Tibial nerve (tissue), 4 donors: ENCODE results near the gene MSX1. TPM values are rescaled to one million over a fixed set of nuclear protein-coding genes. Genes with fewer than 3 reads are reported as not detected.

Experiments
- DNase-seq, 2 donors: peaks; one replicate each; pipeline ENCODE4 v3.0.0-alpha.2; 2019; ENCODE audit warnings: low spot score in 2 of 2
- H3K27ac ChIP-seq, 4 donors: fragments of 200-600 bp; sonication (generic) in 3 of 4; one replicate each; pipeline ENCODE4 v1.5.1; 2017 to 2019; ENCODE audit warnings: mild to moderate bottlenecking in 1 of 4
- H3K27me3 ChIP-seq, 2 donors: fragments of 200-600 bp; sonication (generic) in 1 of 2; one replicate each; pipeline versions ENCODE4 v1.5.1 to v1.6.0; 2017 to 2019
- H3K36me3 ChIP-seq, 3 donors: fragments of 200-600 bp; sonication (generic); one replicate each; pipeline ENCODE4 v1.5.1; 2018 to 2019
- H3K4me1 ChIP-seq, 4 donors: fragments of 200-600 bp; sonication (generic) in 3 of 4; one replicate each; pipeline ENCODE4 v1.5.1; 2017 to 2019
- H3K4me3 ChIP-seq, 4 donors: fragments of 200-600 bp; sonication (generic) in 3 of 4; one replicate each; pipeline ENCODE4 v1.5.1; 2017 to 2019; ENCODE audit warnings: mild to moderate bottlenecking in 1 of 4, moderate library complexity in 1 of 4
- H3K9me3 ChIP-seq, 4 donors: fragments of 200-600 bp; sonication (generic) in 3 of 4; one replicate each; pipeline ENCODE4 v1.5.1; 2017 to 2019
- CTCF ChIP-seq, 5 experiments: fragments of 200-600 bp in 3 of 5; fragments of 450-650 bp in 2 of 5; sonication (generic) in 3 of 5; IDR thresholded peaks; one replicate each; pipeline ENCODE4 v1.5.1; 2016 to 2019; ENCODE audit warnings: antibody characterized with exemption in 5 of 5, mild to moderate bottlenecking in 3 of 5, moderate library complexity in 2 of 5
- EP300 ChIP-seq, 2 donors: sonication (generic); formaldehyde crosslinking; IDR thresholded peaks; one replicate each; pipeline ENCODE4 v1.6.1; 2017; ENCODE audit warnings: antibody characterized with exemption in 2 of 2, mild to moderate bottlenecking in 1 of 2
- POLR2A ChIP-seq, 2 donors: fragments of 450-650 bp; IDR thresholded peaks; one replicate each; pipeline ENCODE4 v1.6.1; 2017; ENCODE audit warnings: antibody characterized with exemption in 2 of 2, mild to moderate bottlenecking in 2 of 2, moderate library complexity in 2 of 2
- WGBS, 2 donors: methylation state at CpG; one replicate each; pipeline ENCODE4 v1.1.5; 2018; 5-methylcytosine and 5-hydroxymethylcytosine counted together
- total RNA-seq, 4 donors: library from RNA; depleted of rRNA; stranded (reverse); fragments of >200 nt; gene quantifications; one replicate each; pipeline ENCODE4 v1.1.0, GENCODE V29; 2016

MSX1 gene
- total RNA-seq, 4 donors from 2014 or later = 9.4 to 42.3 (median 21.7) TPM

DNA sequence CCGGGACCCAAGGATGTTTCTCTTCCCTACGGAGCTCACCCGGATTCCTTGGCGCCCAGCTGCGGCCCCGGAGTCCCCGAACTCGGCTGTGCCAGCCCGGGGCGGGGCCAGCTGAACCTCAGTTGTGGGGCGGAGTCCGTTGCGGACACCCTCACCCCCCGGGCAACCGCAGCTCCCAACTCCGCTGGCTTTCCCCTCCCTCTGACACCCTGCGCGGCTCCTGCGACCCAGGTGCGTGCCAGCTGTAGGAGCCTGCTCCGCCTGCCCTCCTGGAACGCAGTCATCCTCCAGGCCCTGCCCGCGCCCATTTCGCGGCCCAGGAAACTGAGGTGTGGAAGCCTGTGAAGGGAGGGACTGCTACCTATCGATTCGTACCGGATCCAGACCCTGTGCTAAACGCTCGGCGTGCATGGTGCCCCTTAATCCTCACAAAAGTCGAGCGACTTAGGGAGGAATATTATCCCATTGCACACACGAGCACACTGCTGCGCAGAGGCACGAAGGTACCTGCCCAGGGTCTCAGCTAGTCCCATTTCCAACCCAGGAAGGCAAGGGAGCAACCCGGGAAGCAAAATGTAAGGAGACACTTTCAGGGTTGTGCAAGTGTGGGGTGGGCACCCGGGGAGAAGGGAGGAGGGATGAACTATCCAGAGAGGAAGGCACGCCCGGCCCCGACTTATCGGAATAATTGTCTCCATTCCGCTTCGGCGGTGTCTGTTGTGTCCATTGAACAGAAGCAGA lies 12.3 kb downstream of the MSX1 start:
- H3K9me3 ChIP-seq = no peaks in the 10 kb centered on the region
- H3K27me3 ChIP-seq = peaks cover 0 to 100% of the 10 kb centered on the region in 2 donors
- H3K4me3 ChIP-seq = no peak overlapping the region
- no peak for DNase-seq
- H3K4me1 ChIP-seq = peaks cover 0 to 60% (median 3%) of the 10 kb centered on the region in 4 donors
- H3K36me3 ChIP-seq = no peaks in the 10 kb centered on the region
- no peak for TF ChIP-seq POLR2A (IDR thresholded peaks at IDR 0.05)
- no peak for TF ChIP-seq EP300 (IDR thresholded peaks at IDR 0.05)
- no peak for TF ChIP-seq CTCF (IDR thresholded peaks at IDR 0.05)
- no peak overlapping the region for H3K27ac ChIP-seq
- 6 to 9% methylated on average over 22 to 32 of the region's 46 CpGs for WGBS, 2 donors

DNA sequence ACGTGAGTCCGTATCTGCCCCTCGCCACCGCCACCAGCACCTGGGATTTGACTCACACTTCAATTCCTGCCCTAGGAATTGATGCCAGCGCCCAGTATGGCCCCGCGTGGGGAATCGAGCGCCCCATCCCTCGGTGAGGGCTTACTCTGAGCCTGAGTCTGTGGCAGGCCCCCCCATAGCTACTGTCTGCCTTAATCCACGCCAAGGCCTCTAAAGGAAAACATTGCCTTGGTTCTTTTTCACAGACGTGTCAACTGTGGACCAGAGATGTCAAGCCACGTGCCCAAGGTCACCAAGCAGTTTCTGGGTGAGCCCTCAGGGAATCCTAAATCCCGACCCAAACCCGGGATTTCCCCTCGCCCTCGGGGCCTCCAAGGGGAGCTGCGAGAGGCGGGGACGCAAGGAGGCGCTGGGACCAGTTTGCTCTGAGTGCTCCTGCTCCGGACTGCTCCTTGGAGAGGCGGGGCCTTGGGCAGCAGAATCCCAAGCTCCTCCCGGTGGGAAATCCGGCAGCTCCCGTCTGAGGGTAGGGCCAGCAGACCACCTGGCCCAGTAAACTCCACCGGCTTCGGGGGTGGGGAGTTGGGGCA lies 12.9 kb downstream of the MSX1 start:
- DNase-seq = no peak
- Histone ChIP-seq H3K9me3 (no peaks in the 10 kb centered on the region), H3K27me3 (peaks cover 0 to 93% of the 10 kb centered on the region in 2 donors), H3K4me1 (peaks cover 0 to 53% (median under 1%) of the 10 kb centered on the region in 4 donors), H3K36me3 (no peaks in the 10 kb centered on the region), H3K4me3 (no peak overlapping the region), H3K27ac (no peak overlapping the region)
- 6 to 12% methylated on average over 17 to 18 of the region's 28 CpGs for WGBS, 2 donors
- no peak for TF ChIP-seq EP300 (IDR thresholded peaks at IDR 0.05)
- TF ChIP-seq CTCF (IDR thresholded peaks at IDR 0.05) = no peak
- TF ChIP-seq POLR2A (IDR thresholded peaks at IDR 0.05) = no peak

GRCh38 chr4:4873203-4873602 lies 13.7 kb downstream of the MSX1 start:
- no peak for TF ChIP-seq CTCF (IDR thresholded peaks at IDR 0.05)
- no peak for TF ChIP-seq POLR2A (IDR thresholded peaks at IDR 0.05)
- TF ChIP-seq EP300 (IDR thresholded peaks at IDR 0.05) = no peak
- Histone ChIP-seq H3K4me1 (peaks cover 0 to 45% (median 0%) of the 10 kb centered on the region in 4 donors), H3K4me3 (no peak overlapping the region), H3K27me3 (peaks cover 0 to 85% of the 10 kb centered on the region in 2 donors), H3K36me3 (no peaks in the 10 kb centered on the region), H3K9me3 (no peaks in the 10 kb centered on the region), H3K27ac (no peak overlapping the region)
- 31 to 37% methylated on average over 11 of the region's 11 CpGs for WGBS, 2 donors
- DNase-seq = no peak

DNA sequence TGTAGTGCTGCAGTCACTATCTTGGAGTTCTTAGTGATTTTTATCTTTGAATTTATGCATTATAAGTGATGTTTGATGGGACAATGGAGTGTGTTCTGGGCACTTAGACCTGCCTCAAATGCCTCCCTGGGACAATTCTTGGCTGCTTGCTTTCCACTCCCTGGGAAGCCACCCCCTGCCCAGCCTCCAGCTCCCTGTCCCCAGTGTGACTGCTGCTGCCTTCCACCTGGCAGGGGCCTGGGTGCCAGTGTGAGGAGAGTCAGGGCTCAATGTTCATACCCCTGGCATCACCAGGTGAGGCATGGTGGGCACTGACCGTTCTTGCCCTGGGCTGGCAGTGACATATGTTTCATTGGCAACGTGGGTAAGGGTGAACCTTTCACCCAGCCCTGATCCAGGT lies 14.8 kb downstream of the MSX1 start:
- Histone ChIP-seq H3K36me3 (no peaks in the 10 kb centered on the region), H3K4me3 (no peak overlapping the region), H3K27me3 (peaks cover 0 to 80% of the 10 kb centered on the region in 2 donors), H3K4me1 (peaks cover 0 to 36% (median 0%) of the 10 kb centered on the region in 4 donors), H3K27ac (no peak overlapping the region), H3K9me3 (no peaks in the 10 kb centered on the region)
- no peak for DNase-seq
- 66 to 80% methylated on average over 2 of the region's 2 CpGs for WGBS, 2 donors
- TF ChIP-seq CTCF (IDR thresholded peaks at IDR 0.05) (no peak), POLR2A (IDR thresholded peaks at IDR 0.05) (no peak), EP300 (IDR thresholded peaks at IDR 0.05) (no peak)

GRCh38 chr4:4875147-4875546 lies 15.7 kb downstream of the MSX1 start:
- WGBS, 2 donors = 21 to 30% methylated on average over 5 of the region's 5 CpGs
- DNase-seq = no peak
- Histone ChIP-seq H3K27ac (no peak overlapping the region), H3K4me3 (no peak overlapping the region), H3K9me3 (no peaks in the 10 kb centered on the region), H3K4me1 (peaks cover 0 to 27% (median 0%) of the 10 kb centered on the region in 4 donors), H3K36me3 (no peaks in the 10 kb centered on the region), H3K27me3 (peaks cover 0 to 71% of the 10 kb centered on the region in 2 donors)
- TF ChIP-seq POLR2A (IDR thresholded peaks at IDR 0.05) (no peak), EP300 (IDR thresholded peaks at IDR 0.05) (no peak), CTCF (IDR thresholded peaks at IDR 0.05) (no peak)
